Osteocyte (in vitro differentiated cells): Measurements from ENCODE around the gene IL31RA. TPM values are rescaled to one million over a fixed set of nuclear protein-coding genes. Genes with fewer than 3 reads are reported as not detected.

Source experiments
- DNase-seq: peaks from one replicate; pipeline ENCODE4 v3.0.0; 2021; ENCODE audit warnings: mixed read lengths; ENCODE audit not compliant: unreplicated experiment; ENCODE audit errors: extremely low spot score
- H3K27ac Mint-ChIP-seq: one replicate; pipeline ENCODE4 v1.8.0; 2021; ENCODE audit warnings: mild to moderate bottlenecking, mixed read lengths; ENCODE audit not compliant: unreplicated experiment
- H3K27me3 Mint-ChIP-seq: one replicate; pipeline ENCODE4 v1.8.0; 2021; ENCODE audit warnings: mixed read lengths; ENCODE audit not compliant: unreplicated experiment
- H3K36me3 Mint-ChIP-seq: one replicate; pipeline ENCODE4 v1.8.0; 2021; ENCODE audit warnings: mixed read lengths; ENCODE audit not compliant: unreplicated experiment
- H3K4me1 Mint-ChIP-seq: one replicate; pipeline ENCODE4 v1.8.0; 2021; ENCODE audit warnings: mixed read lengths; ENCODE audit not compliant: unreplicated experiment
- H3K4me3 Mint-ChIP-seq: one replicate; pipeline ENCODE4 v1.8.0; 2021; ENCODE audit warnings: mild to moderate bottlenecking, moderate library complexity, mixed read lengths; ENCODE audit not compliant: unreplicated experiment
- H3K9me3 Mint-ChIP-seq: one replicate; pipeline ENCODE4 v1.8.0; 2021; ENCODE audit warnings: mixed read lengths; ENCODE audit not compliant: unreplicated experiment
- total RNA-seq: library from RNA; stranded (reverse); gene quantifications from 2 replicates; pipeline ENCODE4 v1.2.1, GENCODE V29; 2021
- TF ChIP-seq, protein P1 (sequence below): fragments of 200-600 bp; sonication (generic); IDR thresholded peaks from 2 replicates; pipeline ENCODE4 v1.5.0; 2021; ENCODE audit warnings: antibody characterized with exemption, mild to moderate bottlenecking, moderate library complexity

The IL31RA gene
- total RNA-seq, 1 donor from 2014 or later: not detected

- H3K27me3 Mint-ChIP-seq: no peaks in the 10 kb centered on the region
- H3K36me3 Mint-ChIP-seq: no peaks in the 10 kb centered on the region
- peaks cover 3% of the 10 kb centered on the region for H3K4me1 Mint-ChIP-seq
- no peak for DNase-seq
- no peak overlapping the region for H3K27ac Mint-ChIP-seq
- TF ChIP-seq, protein P1, sequence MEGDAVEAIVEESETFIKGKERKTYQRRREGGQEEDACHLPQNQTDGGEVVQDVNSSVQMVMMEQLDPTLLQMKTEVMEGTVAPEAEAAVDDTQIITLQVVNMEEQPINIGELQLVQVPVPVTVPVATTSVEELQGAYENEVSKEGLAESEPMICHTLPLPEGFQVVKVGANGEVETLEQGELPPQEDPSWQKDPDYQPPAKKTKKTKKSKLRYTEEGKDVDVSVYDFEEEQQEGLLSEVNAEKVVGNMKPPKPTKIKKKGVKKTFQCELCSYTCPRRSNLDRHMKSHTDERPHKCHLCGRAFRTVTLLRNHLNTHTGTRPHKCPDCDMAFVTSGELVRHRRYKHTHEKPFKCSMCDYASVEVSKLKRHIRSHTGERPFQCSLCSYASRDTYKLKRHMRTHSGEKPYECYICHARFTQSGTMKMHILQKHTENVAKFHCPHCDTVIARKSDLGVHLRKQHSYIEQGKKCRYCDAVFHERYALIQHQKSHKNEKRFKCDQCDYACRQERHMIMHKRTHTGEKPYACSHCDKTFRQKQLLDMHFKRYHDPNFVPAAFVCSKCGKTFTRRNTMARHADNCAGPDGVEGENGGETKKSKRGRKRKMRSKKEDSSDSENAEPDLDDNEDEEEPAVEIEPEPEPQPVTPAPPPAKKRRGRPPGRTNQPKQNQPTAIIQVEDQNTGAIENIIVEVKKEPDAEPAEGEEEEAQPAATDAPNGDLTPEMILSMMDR: no peak
- H3K9me3 Mint-ChIP-seq: no peaks in the 10 kb centered on the region
- H3K4me3 Mint-ChIP-seq: no peak overlapping the region
These were observed 6.9 kb downstream of the IL31RA start for GRCh38 chr5:55858104-55858503.

DNA sequence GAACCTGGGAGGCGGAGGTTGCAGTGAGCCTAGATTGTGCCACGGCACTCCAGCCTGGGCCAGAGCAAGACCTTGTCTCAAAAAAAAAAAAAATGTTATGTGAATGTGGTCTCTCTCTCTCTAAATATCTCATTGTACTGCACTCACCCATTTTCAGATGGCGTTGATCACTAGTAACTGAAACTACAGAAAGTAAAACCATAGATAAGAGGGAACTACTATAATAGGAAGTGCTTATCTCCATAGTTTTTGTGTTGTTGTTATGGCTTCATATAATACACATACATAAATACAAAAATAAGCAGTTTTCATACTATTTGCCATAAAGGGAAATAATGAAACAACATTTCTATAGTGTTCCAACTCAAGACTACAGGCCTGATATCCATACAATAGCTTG lies 9.1 kb downstream of the IL31RA start:
- no peak for DNase-seq
- no peaks in the 10 kb centered on the region for H3K4me1 Mint-ChIP-seq
- H3K4me3 Mint-ChIP-seq: no peak overlapping the region
- H3K9me3 Mint-ChIP-seq: no peaks in the 10 kb centered on the region
- H3K36me3 Mint-ChIP-seq: no peaks in the 10 kb centered on the region
- no peaks in the 10 kb centered on the region for H3K27me3 Mint-ChIP-seq
- H3K27ac Mint-ChIP-seq: no peak overlapping the region
- TF ChIP-seq, protein P1: no peak

DNA sequence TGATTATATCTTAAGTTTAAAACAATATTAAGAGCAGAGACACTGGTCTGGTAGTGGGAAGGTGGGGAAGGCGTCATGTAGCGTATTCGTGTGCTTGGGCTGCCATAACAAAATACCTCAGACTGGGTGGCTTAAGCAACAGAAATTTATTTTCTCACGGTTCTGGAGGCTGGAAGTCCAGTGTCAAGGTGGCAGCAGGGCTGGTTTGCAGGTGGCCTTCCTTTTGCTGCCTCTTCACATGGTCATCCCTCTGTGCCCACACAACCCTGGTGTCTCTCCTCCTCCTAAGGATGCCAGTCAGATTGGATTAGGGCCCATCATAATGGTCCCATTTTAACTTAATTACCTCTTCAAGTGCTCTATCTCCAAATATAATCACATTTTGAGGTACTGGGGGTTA lies 9.6 kb downstream of the IL31RA start:
- Mint-ChIP-seq H3K9me3 (no peaks in the 10 kb centered on the region), H3K4me3 (no peak overlapping the region), H3K36me3 (no peaks in the 10 kb centered on the region), H3K4me1 (no peaks in the 10 kb centered on the region), H3K27ac (no peak overlapping the region), H3K27me3 (no peaks in the 10 kb centered on the region)
- TF ChIP-seq, protein P1: no peak
- DNase-seq: no peak

- Mint-ChIP-seq H3K27me3 (no peaks in the 10 kb centered on the region), H3K4me3 (no peak overlapping the region), H3K4me1 (peaks cover 14% of the 10 kb centered on the region), H3K9me3 (no peaks in the 10 kb centered on the region), H3K36me3 (no peaks in the 10 kb centered on the region), H3K27ac (no peak overlapping the region)
- DNase-seq: no peak
- TF ChIP-seq, protein P1: no peak
These were observed 13.7 kb downstream of the IL31RA start for GRCh38 chr5:55864606-55865541.

DNA sequence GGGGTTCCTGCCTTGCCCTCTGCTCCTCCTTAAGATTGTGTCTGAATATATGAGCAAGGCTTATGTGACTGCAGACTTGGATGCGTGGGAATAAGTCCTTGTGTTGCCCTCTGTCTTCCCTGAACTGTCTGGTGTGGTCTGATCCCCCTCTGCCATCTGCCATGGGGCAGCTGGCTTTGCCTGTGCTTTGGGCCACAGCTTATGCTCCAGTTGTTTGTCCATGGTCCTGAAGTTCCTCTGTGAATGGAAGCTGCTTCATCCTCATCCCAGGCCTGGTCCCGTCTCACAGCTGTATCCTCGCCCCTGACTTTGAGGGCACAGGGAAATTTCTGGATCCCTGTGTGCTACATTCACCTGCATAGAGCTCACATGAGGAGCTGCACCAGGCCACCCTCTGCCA lies 14.7 kb downstream of the IL31RA start:
- DNase-seq: no peak
- H3K9me3 Mint-ChIP-seq: no peaks in the 10 kb centered on the region
- peaks cover 14% of the 10 kb centered on the region for H3K4me1 Mint-ChIP-seq
- no peak overlapping the region for H3K27ac Mint-ChIP-seq
- no peaks in the 10 kb centered on the region for H3K36me3 Mint-ChIP-seq
- TF ChIP-seq, protein P1: no peak
- H3K4me3 Mint-ChIP-seq: no peak overlapping the region
- no peaks in the 10 kb centered on the region for H3K27me3 Mint-ChIP-seq
